ENCODE data around the gene GBA3. TPM values are rescaled to one million over a fixed set of nuclear protein-coding genes. Genes with fewer than 3 reads are reported as not detected.

The GBA3 gene
- polyA plus RNA-seq, 2 of the 4 experiments (the other 2 are of a cell fraction): not detected

GRCh38 chr4:22695917-22696316, 3.2 kb downstream of the GBA3 start (continued):
- no peak for TF ChIP-seq KDM5A (IDR thresholded peaks at IDR 0.05)
- TF ChIP-seq FOSL2 (IDR thresholded peaks at IDR 0.05): no peak
- no peak for TF ChIP-seq FOSL2 (CRISPR knock-in tag; IDR thresholded peaks at IDR 0.05)

GRCh38 chr4:22703912-22704311, 11.2 kb downstream of the GBA3 start:
- CTCF ChIA-PET: no interaction called here
- WGBS (ENCODE audit: missing lambda C conversion rate): 41% methylated on average over 6 of the region's 6 CpGs
- FAIRE-seq: no peak
- H3K27ac ChIP-seq: no peak overlapping the region
- no peaks in the 10 kb centered on the region for H3K4me1 ChIP-seq
- H3K9me3 ChIP-seq: no peaks in the 10 kb centered on the region
- ATAC-seq: no peak
- no peak overlapping the region for H3K4me3 ChIP-seq
- no peak for TF ChIP-seq CHD2 (IDR thresholded peaks at IDR 0.05; ENCODE audit: low read length, partially characterized antibody)
- TF ChIP-seq RARB (CRISPR knock-in tag; IDR thresholded peaks at IDR 0.05): no peak
- TF ChIP-seq TP53 (CRISPR knock-in tag; IDR thresholded peaks at IDR 0.05): no peak
- TF ChIP-seq CHD4 (IDR thresholded peaks at IDR 0.05; ENCODE audit: borderline replicate concordance): no peak
- no peak for TF ChIP-seq ZNF302 (CRISPR knock-in tag; IDR thresholded peaks at IDR 0.05)
- no peak for TF ChIP-seq E2F6 (IDR thresholded peaks at IDR 0.05; ENCODE audit: borderline replicate concordance, low read depth)
- no peak for TF ChIP-seq HOXA7 (CRISPR knock-in tag; IDR thresholded peaks at IDR 0.05)
- no peak for TF ChIP-seq HES2 (IDR thresholded peaks at IDR 0.05)
- no peak for TF ChIP-seq CBX8 (IDR thresholded peaks at IDR 0.05)
- TF ChIP-seq POLR2A (IDR thresholded peaks at IDR 0.05; ENCODE audit: low read length): no peak
- DNase-seq (ENCODE audit: low read depth in 1 of 2, low spot score in 1 of 2): no peak
- no peak overlapping the region for H3K4me2 ChIP-seq
- POLR2A ChIA-PET: no interaction called here

- WGBS (ENCODE audit: missing lambda C conversion rate): 0% methylated on average over 1 of the region's 1 CpG
- CTCF ChIA-PET: no interaction called here
- FAIRE-seq (no peak), ATAC-seq (no peak), DNase-seq (ENCODE audit: low read depth in 1 of 2, low spot score in 1 of 2) (no peak)
- Histone ChIP-seq H3K4me2 (no peak overlapping the region), H3K4me3 (no peak overlapping the region), H3K27ac (no peak overlapping the region), H3K4me1 (no peaks in the 10 kb centered on the region), H3K9me3 (no peaks in the 10 kb centered on the region)
- POLR2A ChIA-PET: no interaction called here
- no peak for TF ChIP-seq HOXA7 (CRISPR knock-in tag; IDR thresholded peaks at IDR 0.05)
- no peak for TF ChIP-seq HMGXB4 (CRISPR knock-in tag; IDR thresholded peaks at IDR 0.05; ENCODE audit: borderline replicate concordance)
- TF ChIP-seq PBX3 (IDR thresholded peaks at IDR 0.05): no peak
- TF ChIP-seq EP300 (IDR thresholded peaks at IDR 0.05): no peak
- no peak for TF ChIP-seq REST (IDR thresholded peaks at IDR 0.05)
- TF ChIP-seq ELK1 (IDR thresholded peaks at IDR 0.05; ENCODE audit: low read depth, low read length): no peak
- no peak for TF ChIP-seq HOXB13 (CRISPR knock-in tag; IDR thresholded peaks at IDR 0.05; ENCODE audit: low read depth)
- TF ChIP-seq MAZ (IDR thresholded peaks at IDR 0.05; ENCODE audit: borderline replicate concordance, low read depth, low read length): no peak
- no peak for TF ChIP-seq FOSL2 (IDR thresholded peaks at IDR 0.05)
- no peak for TF ChIP-seq FOSL2 (CRISPR knock-in tag; IDR thresholded peaks at IDR 0.05)
- no peak for TF ChIP-seq NR3C1 (IDR thresholded peaks at IDR 0.05)
- TF ChIP-seq CHD2 (IDR thresholded peaks at IDR 0.05; ENCODE audit: low read length, partially characterized antibody): no peak
- no peak for TF ChIP-seq ZSCAN20 (CRISPR knock-in tag; IDR thresholded peaks at IDR 0.05)
- no peak for TF ChIP-seq EHF (CRISPR knock-in tag; IDR thresholded peaks at IDR 0.05)
- no peak for TF ChIP-seq ATOH8 (CRISPR knock-in tag; IDR thresholded peaks at IDR 0.05; ENCODE audit: low read depth)
- TF ChIP-seq EHMT2 (IDR thresholded peaks at IDR 0.05; ENCODE audit: low read depth): no peak
- no peak for TF ChIP-seq MAX (IDR thresholded peaks at IDR 0.05)
Observed at GRCh38 chr4:22707390-22707789, 14.7 kb downstream of the GBA3 start.

Data from A549 (cell line).